ENCODE results near the gene SMARCD3. TPM values are rescaled to one million over a fixed set of nuclear protein-coding genes. Genes with fewer than 3 reads are reported as not detected.
A peak's percentile ranks its signal among the peaks of the same experiment; 100 is the strongest.

The SMARCD3 gene
- total and polyA plus RNA-seq, 9 of the 15 experiments (the other 6 are each of a cell fraction or from before 2014, with no cell fraction given) = 0.43 to 3.6 (median 2.6) TPM

DNA sequence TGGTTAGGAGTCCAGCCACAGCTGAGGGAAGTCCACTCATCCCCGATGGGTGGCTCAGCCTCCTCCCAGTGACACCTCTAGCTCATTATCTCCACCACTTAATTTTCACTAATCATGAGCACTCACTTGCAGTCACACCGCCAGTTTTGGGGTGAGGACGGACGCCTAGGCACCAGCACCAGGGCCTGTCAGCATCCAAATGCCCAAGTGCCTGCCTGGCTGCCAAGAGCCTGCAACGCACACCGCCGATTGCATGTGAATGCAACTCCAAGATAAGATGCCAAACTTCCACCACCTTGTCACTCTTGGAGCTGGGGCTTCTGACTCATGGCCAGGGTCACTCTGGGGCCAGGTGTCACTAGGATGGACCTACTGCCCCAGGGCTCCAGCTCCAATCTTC is 24.4 kb upstream of the SMARCD3 start (continued):
- TF ChIP-seq, protein P1, sequence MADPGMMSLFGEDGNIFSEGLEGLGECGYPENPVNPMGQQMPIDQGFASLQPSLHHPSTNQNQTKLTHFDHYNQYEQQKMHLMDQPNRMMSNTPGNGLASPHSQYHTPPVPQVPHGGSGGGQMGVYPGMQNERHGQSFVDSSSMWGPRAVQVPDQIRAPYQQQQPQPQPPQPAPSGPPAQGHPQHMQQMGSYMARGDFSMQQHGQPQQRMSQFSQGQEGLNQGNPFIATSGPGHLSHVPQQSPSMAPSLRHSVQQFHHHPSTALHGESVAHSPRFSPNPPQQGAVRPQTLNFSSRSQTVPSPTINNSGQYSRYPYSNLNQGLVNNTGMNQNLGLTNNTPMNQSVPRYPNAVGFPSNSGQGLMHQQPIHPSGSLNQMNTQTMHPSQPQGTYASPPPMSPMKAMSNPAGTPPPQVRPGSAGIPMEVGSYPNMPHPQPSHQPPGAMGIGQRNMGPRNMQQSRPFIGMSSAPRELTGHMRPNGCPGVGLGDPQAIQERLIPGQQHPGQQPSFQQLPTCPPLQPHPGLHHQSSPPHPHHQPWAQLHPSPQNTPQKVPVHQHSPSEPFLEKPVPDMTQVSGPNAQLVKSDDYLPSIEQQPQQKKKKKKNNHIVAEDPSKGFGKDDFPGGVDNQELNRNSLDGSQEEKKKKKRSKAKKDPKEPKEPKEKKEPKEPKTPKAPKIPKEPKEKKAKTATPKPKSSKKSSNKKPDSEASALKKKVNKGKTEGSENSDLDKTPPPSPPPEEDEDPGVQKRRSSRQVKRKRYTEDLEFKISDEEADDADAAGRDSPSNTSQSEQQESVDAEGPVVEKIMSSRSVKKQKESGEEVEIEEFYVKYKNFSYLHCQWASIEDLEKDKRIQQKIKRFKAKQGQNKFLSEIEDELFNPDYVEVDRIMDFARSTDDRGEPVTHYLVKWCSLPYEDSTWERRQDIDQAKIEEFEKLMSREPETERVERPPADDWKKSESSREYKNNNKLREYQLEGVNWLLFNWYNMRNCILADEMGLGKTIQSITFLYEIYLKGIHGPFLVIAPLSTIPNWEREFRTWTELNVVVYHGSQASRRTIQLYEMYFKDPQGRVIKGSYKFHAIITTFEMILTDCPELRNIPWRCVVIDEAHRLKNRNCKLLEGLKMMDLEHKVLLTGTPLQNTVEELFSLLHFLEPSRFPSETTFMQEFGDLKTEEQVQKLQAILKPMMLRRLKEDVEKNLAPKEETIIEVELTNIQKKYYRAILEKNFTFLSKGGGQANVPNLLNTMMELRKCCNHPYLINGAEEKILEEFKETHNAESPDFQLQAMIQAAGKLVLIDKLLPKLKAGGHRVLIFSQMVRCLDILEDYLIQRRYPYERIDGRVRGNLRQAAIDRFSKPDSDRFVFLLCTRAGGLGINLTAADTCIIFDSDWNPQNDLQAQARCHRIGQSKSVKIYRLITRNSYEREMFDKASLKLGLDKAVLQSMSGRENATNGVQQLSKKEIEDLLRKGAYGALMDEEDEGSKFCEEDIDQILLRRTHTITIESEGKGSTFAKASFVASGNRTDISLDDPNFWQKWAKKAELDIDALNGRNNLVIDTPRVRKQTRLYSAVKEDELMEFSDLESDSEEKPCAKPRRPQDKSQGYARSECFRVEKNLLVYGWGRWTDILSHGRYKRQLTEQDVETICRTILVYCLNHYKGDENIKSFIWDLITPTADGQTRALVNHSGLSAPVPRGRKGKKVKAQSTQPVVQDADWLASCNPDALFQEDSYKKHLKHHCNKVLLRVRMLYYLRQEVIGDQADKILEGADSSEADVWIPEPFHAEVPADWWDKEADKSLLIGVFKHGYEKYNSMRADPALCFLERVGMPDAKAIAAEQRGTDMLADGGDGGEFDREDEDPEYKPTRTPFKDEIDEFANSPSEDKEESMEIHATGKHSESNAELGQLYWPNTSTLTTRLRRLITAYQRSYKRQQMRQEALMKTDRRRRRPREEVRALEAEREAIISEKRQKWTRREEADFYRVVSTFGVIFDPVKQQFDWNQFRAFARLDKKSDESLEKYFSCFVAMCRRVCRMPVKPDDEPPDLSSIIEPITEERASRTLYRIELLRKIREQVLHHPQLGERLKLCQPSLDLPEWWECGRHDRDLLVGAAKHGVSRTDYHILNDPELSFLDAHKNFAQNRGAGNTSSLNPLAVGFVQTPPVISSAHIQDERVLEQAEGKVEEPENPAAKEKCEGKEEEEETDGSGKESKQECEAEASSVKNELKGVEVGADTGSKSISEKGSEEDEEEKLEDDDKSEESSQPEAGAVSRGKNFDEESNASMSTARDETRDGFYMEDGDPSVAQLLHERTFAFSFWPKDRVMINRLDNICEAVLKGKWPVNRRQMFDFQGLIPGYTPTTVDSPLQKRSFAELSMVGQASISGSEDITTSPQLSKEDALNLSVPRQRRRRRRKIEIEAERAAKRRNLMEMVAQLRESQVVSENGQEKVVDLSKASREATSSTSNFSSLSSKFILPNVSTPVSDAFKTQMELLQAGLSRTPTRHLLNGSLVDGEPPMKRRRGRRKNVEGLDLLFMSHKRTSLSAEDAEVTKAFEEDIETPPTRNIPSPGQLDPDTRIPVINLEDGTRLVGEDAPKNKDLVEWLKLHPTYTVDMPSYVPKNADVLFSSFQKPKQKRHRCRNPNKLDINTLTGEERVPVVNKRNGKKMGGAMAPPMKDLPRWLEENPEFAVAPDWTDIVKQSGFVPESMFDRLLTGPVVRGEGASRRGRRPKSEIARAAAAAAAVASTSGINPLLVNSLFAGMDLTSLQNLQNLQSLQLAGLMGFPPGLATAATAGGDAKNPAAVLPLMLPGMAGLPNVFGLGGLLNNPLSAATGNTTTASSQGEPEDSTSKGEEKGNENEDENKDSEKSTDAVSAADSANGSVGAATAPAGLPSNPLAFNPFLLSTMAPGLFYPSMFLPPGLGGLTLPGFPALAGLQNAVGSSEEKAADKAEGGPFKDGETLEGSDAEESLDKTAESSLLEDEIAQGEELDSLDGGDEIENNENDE (IDR thresholded peaks at IDR 0.05; ENCODE audit: low read depth, low read length) = no peak
- TF ChIP-seq, protein P2, sequence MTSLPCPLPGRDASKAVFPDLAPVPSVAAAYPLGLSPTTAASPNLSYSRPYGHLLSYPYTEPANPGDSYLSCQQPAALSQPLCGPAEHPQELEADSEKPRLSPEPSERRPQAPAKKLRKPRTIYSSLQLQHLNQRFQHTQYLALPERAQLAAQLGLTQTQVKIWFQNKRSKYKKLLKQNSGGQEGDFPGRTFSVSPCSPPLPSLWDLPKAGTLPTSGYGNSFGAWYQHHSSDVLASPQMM (CRISPR knock-in tag; IDR thresholded peaks at IDR 0.05) = no peak
- no peak for TF ChIP-seq PML (IDR thresholded peaks at IDR 0.05; ENCODE audit: low read length)
- TF ChIP-seq MAFK (IDR thresholded peaks at IDR 0.05; ENCODE audit: low read length) = no peak
- TF ChIP-seq NRF1 (conservative IDR thresholded peaks at IDR 0.05 in 1 of 2, IDR thresholded peaks at IDR 0.05 in 1 of 2) = no peak
- no peak for TF ChIP-seq HLTF (IDR thresholded peaks at IDR 0.05)
- 0 out of 2 replicates have a peak, but pooled peaks have one; percentile 18 for TF ChIP-seq CREB1 (IDR thresholded peaks at IDR 0.05)
- TF ChIP-seq CREB1 (CRISPR knock-in tag; IDR thresholded peaks at IDR 0.05) = no peak
- TF ChIP-seq, protein P3, sequence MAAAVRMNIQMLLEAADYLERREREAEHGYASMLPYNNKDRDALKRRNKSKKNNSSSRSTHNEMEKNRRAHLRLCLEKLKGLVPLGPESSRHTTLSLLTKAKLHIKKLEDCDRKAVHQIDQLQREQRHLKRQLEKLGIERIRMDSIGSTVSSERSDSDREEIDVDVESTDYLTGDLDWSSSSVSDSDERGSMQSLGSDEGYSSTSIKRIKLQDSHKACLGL (CRISPR knock-in tag; IDR thresholded peaks at IDR 0.05; ENCODE audit: borderline replicate concordance, poor library complexity, severe bottlenecking) = no peak
- TF ChIP-seq NUFIP1 (IDR thresholded peaks at IDR 0.05; ENCODE audit: partially characterized antibody) = no peak
- no peak for TF ChIP-seq RBFOX2 (IDR thresholded peaks at IDR 0.05; ENCODE audit: low read depth, low read length)
- no peak for TF ChIP-seq BDP1 (IDR thresholded peaks at IDR 0.05; ENCODE audit: insufficient read depth, insufficient read length)
- no peak for TF ChIP-seq RCOR1 (IDR thresholded peaks at IDR 0.05; ENCODE audit: borderline replicate concordance in 1 of 2, low read depth in 2 of 2, low read length in 2 of 2)
- no peak for TF ChIP-seq ZBTB17 (CRISPR knock-in tag; IDR thresholded peaks at IDR 0.05)
- no peak for TF ChIP-seq TFAM (CRISPR knock-in tag; conservative IDR thresholded peaks at IDR 0.05)
- TF ChIP-seq, protein P4, sequence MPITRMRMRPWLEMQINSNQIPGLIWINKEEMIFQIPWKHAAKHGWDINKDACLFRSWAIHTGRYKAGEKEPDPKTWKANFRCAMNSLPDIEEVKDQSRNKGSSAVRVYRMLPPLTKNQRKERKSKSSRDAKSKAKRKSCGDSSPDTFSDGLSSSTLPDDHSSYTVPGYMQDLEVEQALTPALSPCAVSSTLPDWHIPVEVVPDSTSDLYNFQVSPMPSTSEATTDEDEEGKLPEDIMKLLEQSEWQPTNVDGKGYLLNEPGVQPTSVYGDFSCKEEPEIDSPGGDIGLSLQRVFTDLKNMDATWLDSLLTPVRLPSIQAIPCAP (CRISPR knock-in tag; IDR thresholded peaks at IDR 0.05; ENCODE audit: borderline replicate concordance) = no peak

Measured in K562 (cell line).